SH-SY5Y (cell line): ENCODE measurements around the gene ADGRL3.

Experiments used
- GATA2 ChIP-seq: IDR thresholded peaks from 2 replicates; pipeline ENCODE4 v1.6.1; 2011; ENCODE audit warnings: mild to moderate bottlenecking, low read depth, low read length
- GATA3 ChIP-seq: IDR thresholded peaks from 2 replicates; pipeline ENCODE4 v1.6.1; 2011; ENCODE audit warnings: low read depth, mild to moderate bottlenecking, low read length, moderate library complexity

The ADGRL3 gene

GRCh38 chr4:61648264-61648663 is 448.1 kb downstream of the ADGRL3 start:
- TF ChIP-seq GATA3 (no peak), GATA2 (no peak)

DNA sequence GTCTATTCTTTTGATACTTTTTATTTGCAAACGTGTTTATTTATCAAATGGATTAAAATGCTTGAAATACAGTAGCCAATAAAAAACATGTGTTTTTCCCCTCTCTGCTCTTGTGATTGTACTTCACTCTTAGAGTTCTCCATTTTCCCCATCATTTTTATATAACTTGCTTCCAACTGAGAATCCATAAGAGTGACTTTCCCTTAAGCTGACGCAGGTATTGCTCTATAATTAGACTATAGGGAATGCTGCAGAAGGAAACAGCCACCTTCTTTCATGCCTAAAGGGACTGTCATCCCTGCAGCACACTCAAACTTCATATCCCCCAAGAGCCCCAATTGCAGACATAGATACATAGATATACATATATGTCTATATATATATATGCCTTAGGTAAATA is 456.9 kb downstream of the ADGRL3 start:
- no peak for TF ChIP-seq GATA3
- no peak for TF ChIP-seq GATA2

DNA sequence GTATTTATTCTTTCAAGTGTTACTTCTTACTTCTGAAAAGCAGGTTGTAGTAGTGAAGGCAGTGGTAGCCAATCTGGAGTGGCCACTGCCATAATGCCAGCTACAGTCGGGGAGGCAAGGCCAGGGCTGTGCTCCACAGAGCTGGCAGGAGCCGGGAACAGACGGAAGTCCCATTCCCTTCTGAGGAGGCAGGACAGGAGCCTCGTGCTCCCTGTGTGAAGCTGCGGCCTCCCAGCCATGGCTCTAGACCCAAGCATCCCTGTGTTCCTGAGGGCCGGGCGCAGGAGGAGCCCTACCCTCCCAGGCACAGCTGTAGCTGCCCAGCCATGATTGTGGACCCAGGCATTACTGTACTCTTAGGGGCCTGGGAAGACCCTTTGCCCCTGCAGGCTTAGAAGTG is 461.8 kb downstream of the ADGRL3 start:
- TF ChIP-seq GATA3 (no peak), GATA2 (no peak)

GRCh38 chr4:61662362-61662761 is 462.2 kb downstream of the ADGRL3 start:
- TF ChIP-seq GATA2 = no peak
- no peak for TF ChIP-seq GATA3

DNA sequence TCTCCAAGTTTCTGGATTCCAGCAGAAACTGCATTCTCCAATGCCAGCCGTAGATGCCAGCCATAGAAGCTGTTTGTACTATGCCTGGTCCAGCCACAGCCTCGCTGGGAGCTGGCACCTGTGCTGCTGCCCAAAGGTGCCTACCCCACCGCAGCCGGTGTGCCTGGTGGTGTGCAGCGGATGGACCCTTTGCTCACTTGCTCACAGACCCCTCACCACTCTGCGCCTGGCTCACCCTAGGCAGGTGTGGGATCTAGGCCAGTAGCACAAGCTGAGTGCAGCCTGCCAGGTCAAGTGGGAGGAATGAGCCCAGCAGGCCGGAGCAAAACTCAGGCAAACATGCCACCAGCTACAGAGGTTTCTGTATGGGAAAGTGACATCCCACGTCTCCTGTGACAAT is 463.2 kb downstream of the ADGRL3 start:
- TF ChIP-seq GATA3 (no peak), GATA2 (no peak)

- TF ChIP-seq GATA2 (no peak), GATA3 (no peak)
Observed at GRCh38 chr4:61665649-61666048, 465.5 kb downstream of the ADGRL3 start.

DNA sequence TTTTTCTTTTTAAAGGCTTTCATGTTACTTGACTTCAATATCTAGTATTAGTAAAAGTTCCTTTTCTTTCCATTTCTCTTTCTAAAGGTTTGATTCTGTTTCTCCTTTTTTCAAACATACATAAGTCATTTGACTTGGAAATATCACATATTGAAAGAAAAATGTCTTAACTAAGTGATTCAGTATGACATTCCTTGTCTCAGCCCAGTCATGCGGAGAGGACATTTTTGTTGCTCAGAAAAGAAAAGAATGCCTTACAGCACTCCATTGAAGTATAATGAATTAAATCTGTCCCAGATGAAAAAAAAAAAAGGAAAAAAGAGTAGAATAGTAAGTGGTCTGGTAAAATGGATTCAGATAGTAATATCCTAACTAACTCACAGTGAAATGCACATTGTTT is 466.1 kb downstream of the ADGRL3 start:
- no peak for TF ChIP-seq GATA3
- no peak for TF ChIP-seq GATA2

GRCh38 chr4:61671599-61671998 is 471.5 kb downstream of the ADGRL3 start:
- TF ChIP-seq GATA3 (no peak), GATA2 (no peak)

DNA sequence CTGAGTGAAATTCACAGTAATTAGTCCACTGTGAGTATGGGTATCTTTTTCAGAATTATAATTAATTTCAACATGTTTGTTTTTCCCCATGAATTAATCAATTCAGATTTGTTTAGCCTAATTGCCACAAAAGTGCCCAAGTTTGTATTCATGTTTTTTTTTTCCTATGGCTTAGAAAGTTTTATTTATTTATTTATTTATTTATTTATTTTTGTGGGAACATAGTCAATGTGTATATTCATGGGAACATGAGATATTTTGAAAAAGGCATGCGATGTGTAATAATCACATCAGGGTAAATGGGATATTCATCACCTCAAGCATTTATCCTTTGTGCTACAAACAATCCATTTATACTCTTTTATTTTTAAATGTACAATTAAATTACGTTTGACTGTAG is 475.3 kb downstream of the ADGRL3 start:
- TF ChIP-seq GATA2 = no peak
- no peak for TF ChIP-seq GATA3

- TF ChIP-seq GATA2 (no peak), GATA3 (no peak)
Observed at GRCh38 chr4:61678297-61678696, 478.2 kb downstream of the ADGRL3 start.

DNA sequence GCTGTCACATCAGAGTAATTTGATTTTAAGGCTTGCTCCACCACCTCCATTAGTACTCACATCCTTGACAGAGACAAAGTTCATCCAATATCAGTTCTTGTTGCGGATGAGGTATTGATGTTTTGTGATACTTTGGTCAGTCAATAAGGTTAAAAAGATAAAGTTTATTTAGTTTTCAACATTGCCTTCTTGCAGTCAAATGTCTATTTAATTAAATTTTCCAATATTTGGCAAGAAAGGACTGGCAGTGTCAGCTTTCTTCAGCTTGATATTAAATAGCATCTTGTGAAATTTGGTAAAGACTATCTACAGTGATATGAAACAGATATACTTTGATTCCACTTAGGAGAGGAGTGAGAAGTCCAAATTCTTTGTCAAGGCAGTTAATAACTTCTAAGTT is 493.4 kb downstream of the ADGRL3 start:
- TF ChIP-seq GATA3 (no peak), GATA2 (no peak)

- TF ChIP-seq GATA3 (no peak), GATA2 (no peak)
Observed at GRCh38 chr4:61714387-61714911, 514.3 kb downstream of the ADGRL3 start.

DNA sequence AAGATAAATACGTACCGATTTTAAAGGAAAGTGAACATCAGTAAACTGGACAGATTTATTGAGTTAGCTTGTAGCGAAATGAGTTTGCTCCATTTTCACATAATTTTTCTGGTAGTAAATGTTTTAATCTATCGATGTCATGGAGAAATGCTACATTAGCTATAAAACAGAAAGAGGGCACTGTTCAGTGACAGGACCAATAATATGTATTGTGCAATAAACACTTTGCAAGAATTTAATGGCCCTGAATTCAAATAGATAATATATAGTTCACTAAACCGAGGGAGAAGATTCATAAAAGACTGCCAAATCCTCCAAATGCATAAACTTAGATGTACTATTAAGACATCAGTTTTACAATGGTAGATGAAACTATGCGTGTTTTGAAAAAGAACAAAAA is 516.3 kb downstream of the ADGRL3 start:
- TF ChIP-seq GATA2 (no peak), GATA3 (no peak)

DNA sequence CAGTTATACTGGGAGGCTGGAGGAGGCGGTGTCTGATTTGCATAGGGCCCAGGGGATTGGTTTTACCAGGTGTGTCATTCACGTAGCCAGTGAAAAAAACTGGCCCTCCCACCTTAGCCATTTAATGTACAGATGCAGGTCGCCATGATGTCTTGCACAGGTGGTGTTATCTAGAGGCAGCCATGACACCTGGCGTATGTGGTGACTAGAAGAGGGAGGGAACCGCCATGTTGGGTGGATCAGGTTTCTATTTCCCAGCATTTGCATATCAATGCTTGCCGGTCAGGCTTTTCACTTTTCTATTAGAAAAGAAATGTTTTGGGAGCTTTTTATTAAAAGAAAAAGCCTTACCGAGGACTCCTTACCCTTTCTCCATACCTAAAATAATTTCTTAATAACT is 523.4 kb downstream of the ADGRL3 start:
- TF ChIP-seq GATA3 (no peak), GATA2 (no peak)

- no peak for TF ChIP-seq GATA3
- TF ChIP-seq GATA2 = no peak
Observed at GRCh38 chr4:61727286-61727685, 527.2 kb downstream of the ADGRL3 start.

DNA sequence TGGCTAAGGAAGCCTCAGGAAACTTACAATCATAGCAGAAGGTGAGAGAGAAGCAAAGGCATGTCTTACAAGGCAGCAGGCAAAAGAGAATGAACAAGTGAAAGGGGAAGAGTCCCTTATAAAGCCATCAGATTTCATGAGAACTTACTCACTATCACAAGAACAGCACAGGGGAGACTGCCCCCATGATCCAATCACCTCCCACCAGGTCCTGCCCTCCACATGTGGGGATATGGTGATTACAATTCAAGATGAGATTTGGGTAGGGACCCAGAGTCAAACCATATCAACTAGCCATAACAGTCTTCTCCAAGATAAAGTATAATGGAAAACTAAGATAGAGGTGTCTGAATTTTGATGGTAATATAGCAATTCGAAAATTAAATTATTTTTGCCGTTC is 534.3 kb downstream of the ADGRL3 start:
- no peak for TF ChIP-seq GATA3
- TF ChIP-seq GATA2 = no peak
